Muscle of leg (tissue), 11 donors: ENCODE data around the gene DGKD. TPM values are rescaled to one million over a fixed set of nuclear protein-coding genes. Genes with fewer than 3 reads are reported as not detected.

ENCODE experiments used
- DNase-seq: peaks from one replicate; pipeline ENCODE4 v3.0.0; 2013
- H3K27ac ChIP-seq: one replicate; pipeline ENCODE4 v1.5.1; 2013; ENCODE audit warnings: mild to moderate bottlenecking, low read length, control low read depth
- H3K27me3 ChIP-seq: one replicate; pipeline ENCODE4 v1.6.1; 2013; ENCODE audit warnings: low read length; ENCODE audit not compliant: control insufficient read depth, insufficient read depth
- H3K36me3 ChIP-seq: one replicate; pipeline ENCODE4 v1.6.1; 2013; ENCODE audit warnings: low read length; ENCODE audit not compliant: control insufficient read depth, insufficient read depth
- H3K4me1 ChIP-seq: one replicate; pipeline ENCODE4 v1.6.1; 2013; ENCODE audit warnings: low read length; ENCODE audit not compliant: control insufficient read depth, insufficient read depth
- H3K4me3 ChIP-seq: one replicate; pipeline ENCODE4 v1.5.1; 2013; ENCODE audit warnings: low read length, control low read depth
- H3K9me3 ChIP-seq: replicated peaks from 2 replicates; pipeline ENCODE4 v1.6.1; 2013; ENCODE audit warnings: low read depth, low read length; ENCODE audit not compliant: control insufficient read depth
- WGBS: methylation state at CpG from one replicate; pipeline ENCODE4 v1.1.5; 2013; ENCODE audit warnings: missing lambda C conversion rate; ENCODE audit not compliant: insufficient coverage; 5-methylcytosine and 5-hydroxymethylcytosine counted together
- polyA plus RNA-seq, 8 donors: library from polyadenylated mRNA; unstranded; fragments of 120-200 nt; gene quantifications; one replicate each; pipeline versions ENCODE4 v1.2.1 to v1.2.3, GENCODE V29; 2013; ENCODE audit warnings: inconsistent platforms in 1 of 8, low replicate concordance in 1 of 8; ENCODE audit not compliant: insufficient read length in 8 of 8, insufficient read depth in 1 of 8
- total RNA-seq: library from RNA; stranded (reverse); fragments of 120-200 nt; gene quantifications from one replicate; pipeline ENCODE4 v1.2.4, GENCODE V29; 2013

DGKD gene
- total and polyA plus RNA-seq, 9 donors, result 14.7 to 30.3 (median 22.3) TPM

DNA sequence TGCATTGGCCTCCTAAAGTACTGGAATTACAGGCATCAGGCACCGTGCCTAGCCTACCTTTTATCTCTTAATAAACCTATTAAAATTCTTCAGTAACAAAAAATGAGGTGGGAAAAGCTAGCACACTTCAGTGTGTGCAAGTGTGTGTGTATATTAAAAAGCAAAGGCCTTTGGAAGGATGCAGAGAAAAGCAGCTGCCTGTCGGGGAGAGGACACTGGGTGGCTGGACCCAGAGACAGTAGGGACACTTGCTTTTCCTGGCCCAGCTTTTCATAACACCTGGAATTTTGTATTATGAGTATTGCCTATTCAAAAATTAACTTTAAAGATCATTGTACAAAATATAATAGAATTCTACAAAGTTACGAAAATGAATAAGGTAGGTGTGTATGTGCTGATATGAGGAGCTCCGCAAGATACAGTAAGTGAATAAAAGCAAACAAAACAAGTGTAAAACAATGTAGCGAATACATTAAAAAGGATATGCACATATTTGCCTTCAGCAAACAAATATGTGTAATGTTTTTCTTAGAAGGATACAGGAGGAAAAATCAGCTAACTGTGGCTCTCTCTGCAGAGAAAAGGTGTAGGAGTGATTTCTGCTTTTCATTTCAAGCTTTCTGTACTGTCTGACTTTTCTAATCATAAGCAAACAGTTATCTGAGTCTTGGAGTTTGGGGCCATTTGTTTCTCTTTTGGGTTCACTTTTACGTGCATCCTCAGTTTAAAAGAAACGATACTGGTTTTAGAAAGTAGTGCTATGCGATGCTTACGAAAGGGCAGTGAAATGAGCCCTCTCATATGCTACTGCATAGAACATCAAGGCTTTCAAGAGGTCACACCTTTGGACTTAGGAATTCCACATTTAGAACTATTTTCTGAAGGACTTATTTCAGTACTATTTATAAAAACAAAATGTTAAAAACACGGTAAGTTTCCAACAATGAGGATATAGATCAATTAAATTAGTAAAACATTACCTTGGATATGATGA, 141.5 kb downstream of the DGKD start:
- Histone ChIP-seq H3K27ac (no peak overlapping the region), H3K9me3 (no peaks in the 10 kb centered on the region), H3K4me3 (no peak overlapping the region), H3K36me3 (peaks cover 34% of the 10 kb centered on the region), H3K27me3 (no peaks in the 10 kb centered on the region), H3K4me1 (no peaks in the 10 kb centered on the region)
- no CpG with 5 or more reads among the region's 10 CpGs for WGBS
- DNase-seq, result no peak

DNA sequence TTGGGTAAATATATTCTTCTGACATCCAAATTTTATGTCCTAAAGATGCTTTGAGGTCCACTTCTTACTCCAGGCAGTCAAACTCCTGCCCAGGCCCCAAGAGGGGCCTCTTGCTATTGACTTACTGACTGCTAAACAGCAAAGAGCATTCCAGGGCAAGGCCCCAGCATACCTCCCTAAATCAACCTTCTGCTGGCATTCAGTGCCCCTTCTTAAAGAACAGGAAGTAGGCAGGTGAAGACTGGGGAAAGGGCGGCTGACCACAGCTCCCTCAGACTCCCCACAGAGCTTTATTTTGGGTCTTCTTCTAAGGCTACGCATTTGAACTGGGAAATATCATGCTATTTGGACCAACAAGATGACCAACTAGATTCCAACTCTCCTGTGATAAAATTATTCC, 143.4 kb downstream of the DGKD start:
- Histone ChIP-seq H3K27me3 (no peaks in the 10 kb centered on the region), H3K4me3 (no peak overlapping the region), H3K4me1 (no peaks in the 10 kb centered on the region), H3K27ac (no peak overlapping the region), H3K9me3 (peaks cover 5% of the 10 kb centered on the region), H3K36me3 (peaks cover 33% of the 10 kb centered on the region)
- no CpG with 5 or more reads among the region's 2 CpGs for WGBS
- no peak for DNase-seq

- Histone ChIP-seq H3K4me3 (no peak overlapping the region), H3K27me3 (no peaks in the 10 kb centered on the region), H3K36me3 (peaks cover 31% of the 10 kb centered on the region), H3K4me1 (no peaks in the 10 kb centered on the region), H3K27ac (no peak overlapping the region), H3K9me3 (peaks cover 7% of the 10 kb centered on the region)
- DNase-seq, result no peak
- WGBS, result no CpG with 5 or more reads among the region's 2 CpGs
Observed at GRCh38 chr2:233498126-233498525, 143.8 kb downstream of the DGKD start.

GRCh38 chr2:233499928-233500327, 145.6 kb downstream of the DGKD start:
- DNase-seq, result no peak
- peaks cover 14% of the 10 kb centered on the region for H3K9me3 ChIP-seq
- no peak overlapping the region for H3K27ac ChIP-seq
- H3K27me3 ChIP-seq, result no peaks in the 10 kb centered on the region
- no peaks in the 10 kb centered on the region for H3K4me1 ChIP-seq
- no peak overlapping the region for H3K4me3 ChIP-seq
- WGBS, result no CpG with 5 or more reads among the region's 2 CpGs
- H3K36me3 ChIP-seq, result peaks cover 27% of the 10 kb centered on the region

DNA sequence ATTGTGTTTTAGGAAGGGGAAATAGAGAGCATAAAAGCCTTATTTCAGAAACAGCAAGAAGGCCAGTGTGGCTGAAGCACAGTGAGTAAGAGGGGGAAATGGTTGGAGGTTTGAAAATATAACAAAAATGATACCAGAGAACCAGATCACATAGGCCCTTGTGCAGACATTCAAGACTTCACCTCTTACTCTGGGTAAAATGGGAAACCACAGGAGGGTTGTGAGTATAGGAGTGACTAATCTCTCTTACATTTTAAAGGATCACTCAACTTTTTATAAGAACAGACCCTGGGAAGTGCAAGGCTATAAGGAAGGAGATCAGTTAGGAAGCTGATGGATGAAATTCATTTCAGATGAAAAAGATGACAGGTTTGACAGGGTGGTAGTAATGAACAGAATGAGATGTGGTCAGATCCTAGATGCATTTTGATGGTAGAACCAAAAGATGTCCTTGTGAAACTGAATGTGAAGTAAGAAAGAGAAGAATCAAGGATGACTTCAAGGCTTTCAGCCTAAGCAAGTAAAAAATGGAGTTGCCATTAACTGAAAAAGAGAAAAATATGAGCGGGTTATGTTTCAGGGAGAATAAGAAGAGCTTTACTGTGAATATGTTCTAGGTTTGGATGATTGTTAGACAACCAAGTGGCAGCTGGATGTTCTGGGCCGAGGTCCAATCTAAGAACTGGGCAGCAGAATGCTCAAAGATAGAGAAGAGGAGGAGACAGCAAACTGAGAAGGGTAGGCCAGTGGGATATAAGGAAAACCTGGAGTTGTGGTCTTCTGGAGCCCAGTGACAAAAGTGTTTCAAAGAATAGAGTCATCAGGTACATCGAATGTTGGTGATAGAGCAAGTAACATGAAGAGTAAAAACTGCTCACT, 147.1 kb downstream of the DGKD start:
- no peak overlapping the region for H3K4me3 ChIP-seq
- no peaks in the 10 kb centered on the region for H3K27me3 ChIP-seq
- no peak for DNase-seq
- peaks cover 16% of the 10 kb centered on the region for H3K9me3 ChIP-seq
- WGBS, result 98% methylated on average over 3 of the region's 3 CpGs
- no peaks in the 10 kb centered on the region for H3K4me1 ChIP-seq
- H3K36me3 ChIP-seq, result peaks cover 22% of the 10 kb centered on the region
- no peak overlapping the region for H3K27ac ChIP-seq

- H3K27ac ChIP-seq, result no peak overlapping the region
- H3K36me3 ChIP-seq, result peaks cover 14% of the 10 kb centered on the region
- no peaks in the 10 kb centered on the region for H3K27me3 ChIP-seq
- H3K4me1 ChIP-seq, result no peaks in the 10 kb centered on the region
- no peak for DNase-seq
- peaks cover 16% of the 10 kb centered on the region for H3K9me3 ChIP-seq
- no CpG with 5 or more reads among the region's 1 CpG for WGBS
- no peak overlapping the region for H3K4me3 ChIP-seq
Observed at GRCh38 chr2:233503481-233503880, 149.2 kb downstream of the DGKD start.

DNA sequence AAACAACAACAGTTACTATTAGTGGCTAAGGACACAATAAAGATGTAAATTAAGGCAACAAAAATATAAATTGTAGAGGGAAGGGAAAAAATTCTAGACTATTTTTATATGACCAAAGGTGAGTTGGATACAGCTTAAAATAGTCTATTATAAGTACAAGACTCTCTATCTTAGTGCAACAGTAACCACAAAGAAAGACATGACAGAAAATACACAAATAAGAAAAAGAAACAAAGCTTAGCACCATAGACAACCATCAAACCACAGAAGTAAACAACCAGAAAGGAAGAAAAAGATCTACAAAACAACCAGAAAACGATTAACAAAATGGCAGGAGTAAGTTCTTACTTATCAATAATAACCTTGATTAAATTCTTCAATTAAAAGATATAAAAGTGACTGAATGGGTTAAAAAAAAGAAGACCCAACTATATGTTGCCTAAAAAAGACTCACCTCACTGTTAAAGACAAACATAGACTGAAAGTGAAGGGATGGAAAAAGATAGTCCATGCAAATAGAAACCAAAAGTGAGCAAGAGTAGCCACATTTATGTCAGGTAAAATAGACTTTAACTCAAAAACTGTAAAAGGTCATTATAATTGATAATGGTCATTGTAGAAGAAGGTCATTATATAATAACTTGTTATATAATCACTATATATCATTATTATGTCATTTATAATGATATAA, 149.8 kb downstream of the DGKD start:
- no peak overlapping the region for H3K4me3 ChIP-seq
- H3K9me3 ChIP-seq, result peaks cover 16% of the 10 kb centered on the region
- WGBS, result no CpG with 5 or more reads among the region's 1 CpG
- DNase-seq, result no peak
- H3K27me3 ChIP-seq, result no peaks in the 10 kb centered on the region
- no peaks in the 10 kb centered on the region for H3K4me1 ChIP-seq
- no peak overlapping the region for H3K27ac ChIP-seq
- peaks cover 10% of the 10 kb centered on the region for H3K36me3 ChIP-seq

- no peak overlapping the region for H3K27ac ChIP-seq
- H3K36me3 ChIP-seq, result peaks cover 8% of the 10 kb centered on the region
Observed at GRCh38 chr2:233513953-233514655, 159.8 kb downstream of the DGKD start.

GRCh38 chr2:233519787-233520611, 165.7 kb downstream of the DGKD start:
- no peaks in the 10 kb centered on the region for H3K4me1 ChIP-seq
- H3K27ac ChIP-seq, result no peak overlapping the region
- H3K36me3 ChIP-seq, result peaks cover 29% of the 10 kb centered on the region
- H3K4me3 ChIP-seq, result no peak overlapping the region
- DNase-seq, result no peak
- WGBS, result no CpG with 5 or more reads among the region's 3 CpGs
- H3K27me3 ChIP-seq, result no peaks in the 10 kb centered on the region
- no peaks in the 10 kb centered on the region for H3K9me3 ChIP-seq

More at GRCh38 chr2:233513953-233514655, 159.8 kb downstream of the DGKD start:
- no peaks in the 10 kb centered on the region for H3K27me3 ChIP-seq
- H3K4me1 ChIP-seq, result no peaks in the 10 kb centered on the region
- no peak overlapping the region for H3K4me3 ChIP-seq
- 60% methylated on average over 3 of the region's 7 CpGs for WGBS
- no peaks in the 10 kb centered on the region for H3K9me3 ChIP-seq
- no peak for DNase-seq
